ENCODE measurements around the gene LIX1L. TPM values are rescaled to one million over a fixed set of nuclear protein-coding genes. Genes with fewer than 3 reads are reported as not detected.

Gene LIX1L
- total and polyA plus RNA-seq, 7 donors: 1.4 to 42.5 (median 26.9) TPM

- WGBS, 2 donors: 1% methylated on average over 5 of the region's 5 CpGs
- H3K9me3 ChIP-seq: no peaks in the 10 kb centered on the region
- no peak for DNase-seq
- peak overlapping the region; percentile 95 to 100 (median 96) for H3K27ac ChIP-seq
- TF ChIP-seq POLR2A (IDR thresholded peaks at IDR 0.05) (no peak), POLR2AphosphoS5 (IDR thresholded peaks at IDR 0.05) (no peak), EP300 (IDR thresholded peaks at IDR 0.05) (no peak), CTCF (IDR thresholded peaks at IDR 0.05) (no peak)
- H3K36me3 ChIP-seq: no peaks in the 10 kb centered on the region
- H3K4me3 ChIP-seq: peak overlapping the region; percentile 54 to 70 (median 58)
- H3K27me3 ChIP-seq: no peaks in the 10 kb centered on the region
- H3K4me1 ChIP-seq: peaks cover 0 to 46% (median 39%) of the 10 kb centered on the region in 4 donors
- intact Hi-C loops (cut with DNase I): no loop called here
These were observed 7.4 kb upstream of the LIX1L start for GRCh38 chr1:145965119-145965744.

DNA sequence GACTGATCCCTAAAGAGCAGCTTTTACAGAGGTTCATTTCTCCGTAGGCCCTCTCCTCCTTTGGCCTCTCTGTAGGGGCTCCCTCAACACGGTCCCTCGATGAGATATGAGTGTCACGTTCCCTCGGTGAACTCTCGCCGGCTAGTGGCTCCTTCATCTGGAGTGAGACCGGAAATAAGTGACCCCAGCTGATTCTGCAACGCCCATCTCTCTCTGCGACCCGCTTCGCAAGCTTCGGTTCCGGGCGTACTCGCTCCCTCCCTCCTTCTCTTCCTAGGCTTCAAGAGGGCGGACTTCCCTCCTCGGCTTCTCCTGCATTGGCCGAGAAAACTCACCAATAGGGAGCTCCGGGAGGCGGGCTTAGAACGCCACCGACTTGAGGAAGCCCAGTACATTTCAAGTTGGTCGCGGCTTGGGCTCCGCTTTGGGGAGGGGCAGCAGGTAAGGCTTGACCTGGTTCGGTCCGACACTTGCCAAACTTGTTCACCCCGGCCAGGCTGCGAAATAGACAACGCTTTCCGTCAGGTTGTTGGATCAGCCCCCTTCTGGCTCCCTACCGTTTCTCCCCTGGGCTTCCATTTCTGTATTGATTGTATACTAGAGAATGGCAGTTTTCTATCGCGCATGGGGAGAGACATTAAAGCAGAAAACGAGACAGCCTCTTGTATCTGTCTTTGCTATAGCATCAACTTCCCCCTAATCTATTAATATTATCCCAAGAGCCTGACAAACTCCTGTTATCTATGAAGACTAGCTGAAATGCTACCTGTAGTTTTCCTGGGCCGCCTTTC, 6.7 kb upstream of the LIX1L start, which contains the start of the genes ANKRD34A and POLR3GL:
Gene ANKRD34A (minus strand): TSS at position 248 of the 791 bp plus-strand sequence. CDS start 2,816 bp downstream, outside the sequence.
Gene POLR3GL (plus strand): TSS at position 363 of the 791 bp plus-strand sequence. CDS start 10,176 bp downstream, outside the sequence.
- intact Hi-C loops (cut with DNase I): loop anchor here (5.0 kb wide), 1 partner anchor 33 kb away; the partner anchor contains the start of gene TXNIP
- DNase-seq: peak; percentile 98
- Histone ChIP-seq H3K9me3 (no peaks in the 10 kb centered on the region), H3K27ac (peak within 1 kb of the TSS; percentile 95 to 100 (median 96)), H3K4me1 (peaks cover 0 to 53% (median 45%) of the 10 kb centered on the region in 4 donors), H3K27me3 (no peaks in the 10 kb centered on the region), H3K4me3 (peak within 1 kb of the TSS; percentile 54 to 70 (median 58)), H3K36me3 (no peaks in the 10 kb centered on the region)
- peak; percentile 96 to 99 (median 98) for TF ChIP-seq POLR2AphosphoS5 (IDR thresholded peaks at IDR 0.05)
- no peak for TF ChIP-seq CTCF (IDR thresholded peaks at IDR 0.05)
- TF ChIP-seq EP300 (IDR thresholded peaks at IDR 0.05): no peak
- TF ChIP-seq POLR2A (IDR thresholded peaks at IDR 0.05): peak; percentile 92
- WGBS, 2 donors: 1% methylated on average over 37 of the region's 37 CpGs

DNA sequence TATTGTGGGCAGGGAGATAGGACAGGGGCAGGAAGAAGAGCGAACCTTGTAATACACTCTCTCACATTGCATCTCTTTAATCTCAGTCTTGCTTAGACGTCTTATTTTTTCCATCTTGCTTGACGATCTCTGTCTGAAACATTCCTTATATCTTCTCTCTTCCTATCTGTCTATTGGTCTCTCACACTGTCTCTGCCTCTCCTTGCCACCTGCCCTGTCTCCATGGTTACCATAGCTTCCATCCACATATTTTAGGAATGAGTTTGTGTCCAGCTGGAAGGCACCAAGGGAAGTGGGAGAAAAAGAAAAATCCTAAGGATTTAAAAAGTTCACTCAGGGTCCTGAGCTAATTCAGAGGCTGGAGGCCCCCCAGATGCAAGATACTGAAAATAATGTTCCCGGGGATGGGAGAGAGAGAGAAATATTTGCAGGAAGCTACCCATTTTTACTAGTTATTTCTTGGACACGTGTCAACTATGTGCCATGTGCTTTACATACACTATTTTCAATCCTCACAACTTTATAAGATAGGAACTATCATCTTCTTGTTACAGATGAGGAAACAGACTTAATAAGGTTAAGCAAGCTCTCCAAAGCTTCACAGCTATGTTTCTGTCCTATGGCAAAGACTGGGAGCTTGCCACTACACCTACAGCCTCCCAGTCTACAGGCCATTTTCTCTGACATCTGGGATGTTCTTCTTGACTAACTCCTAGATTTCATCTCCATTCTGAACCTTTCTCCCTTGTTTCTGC, 5.6 kb upstream of the LIX1L start:
- Histone ChIP-seq H3K9me3 (no peaks in the 10 kb centered on the region), H3K27me3 (no peaks in the 10 kb centered on the region), H3K4me1 (peaks cover 0 to 63% (median 49%) of the 10 kb centered on the region in 4 donors), H3K36me3 (no peaks in the 10 kb centered on the region), H3K27ac (peak overlapping the region; percentile 95 to 100 (median 96)), H3K4me3 (peak overlapping the region; percentile 54 to 70 (median 58))
- WGBS, 2 donors: 21 to 40% methylated on average over 5 of the region's 5 CpGs
- no peak for DNase-seq
- TF ChIP-seq POLR2AphosphoS5 (IDR thresholded peaks at IDR 0.05) (no peak), EP300 (IDR thresholded peaks at IDR 0.05) (no peak), POLR2A (IDR thresholded peaks at IDR 0.05) (no peak), CTCF (IDR thresholded peaks at IDR 0.05) (no peak)
- intact Hi-C loops (cut with DNase I): loop anchor here (5.0 kb wide), 1 partner anchor 34 kb away; the partner anchor contains the start of gene TXNIP
